Hepatocyte (in vitro differentiated cells): ENCODE measurements around the gene TWF2. TPM values are rescaled to one million over a fixed set of nuclear protein-coding genes. Genes with fewer than 3 reads are reported as not detected.

Experiments used
- DNase-seq: peaks from one replicate; pipeline ENCODE4 v3.0.0-alpha.2; 2016; ENCODE audit warnings: low spot score
- H2AFZ ChIP-seq: fragments of 200-600 bp; sonication (generic); 2 replicates; pipeline ENCODE4 v1.6.0; 2016; ENCODE audit warnings: antibody characterized with exemption, mild to moderate bottlenecking
- H3K27ac ChIP-seq: fragments of 200-600 bp; sonication (generic); 2 replicates; pipeline ENCODE4 v1.5.1; 2016; ENCODE audit warnings: mild to moderate bottlenecking
- H3K27me3 ChIP-seq: fragments of 200-600 bp; sonication (generic); 2 replicates; pipeline ENCODE4 v1.6.1; 2016
- H3K36me3 ChIP-seq: fragments of 200-600 bp; sonication (generic); replicated peaks from 2 replicates; pipeline ENCODE4 v1.5.1; 2016; ENCODE audit warnings: low read depth; ENCODE audit not compliant: insufficient read depth
- H3K4me1 ChIP-seq: fragments of 200-600 bp; sonication (generic); 2 replicates; pipeline ENCODE4 v1.5.1; 2016; ENCODE audit warnings: mild to moderate bottlenecking, moderate library complexity; ENCODE audit not compliant: insufficient read depth
- H3K4me2 ChIP-seq: fragments of 200-600 bp; sonication (generic); 2 replicates; pipeline ENCODE4 v1.6.0; 2016
- H3K4me3 ChIP-seq: fragments of 200-600 bp; sonication (generic); 2 replicates; pipeline ENCODE4 v1.5.1; 2016; ENCODE audit warnings: mild to moderate bottlenecking
- H3K79me2 ChIP-seq: fragments of 200-600 bp; sonication (generic); 2 replicates; pipeline ENCODE4 v1.6.0; 2017; ENCODE audit warnings: mild to moderate bottlenecking
- H3K9me2 ChIP-seq: fragments of 200-600 bp; sonication (generic); replicated peaks from 2 replicates; pipeline ENCODE4 v1.6.0; 2017; ENCODE audit warnings: mild to moderate bottlenecking; ENCODE audit not compliant: insufficient read depth
- H3K9me3 ChIP-seq: fragments of 200-600 bp; sonication (generic); 2 replicates; pipeline ENCODE4 v1.5.1; 2016; ENCODE audit warnings: low read depth, mild to moderate bottlenecking
- H4K20me1 ChIP-seq: fragments of 200-600 bp; sonication (generic); 2 replicates; pipeline ENCODE4 v1.6.0; 2016; ENCODE audit warnings: mild to moderate bottlenecking; ENCODE audit not compliant: insufficient read depth, poor library complexity, severe bottlenecking
- CTCF ChIP-seq: fragments of 200-600 bp; sonication (generic); IDR thresholded peaks from 2 replicates; pipeline ENCODE4 v1.5.1; 2016; ENCODE audit warnings: antibody characterized with exemption, mild to moderate bottlenecking; ENCODE audit not compliant: poor library complexity
- EZH2 ChIP-seq: fragments of 200-600 bp; sonication (generic); IDR thresholded peaks from 2 replicates; pipeline ENCODE4 v1.6.1; 2016; ENCODE audit warnings: antibody characterized with exemption, mild to moderate bottlenecking, borderline replicate concordance
- EZH2phosphoT487 ChIP-seq: fragments of 200-600 bp; sonication (generic); IDR thresholded peaks from one replicate; pipeline ENCODE4 v1.6.1; 2018; ENCODE audit warnings: antibody characterized with exemption, mild to moderate bottlenecking, low read depth, moderate library complexity; ENCODE audit not compliant: unreplicated experiment, severe bottlenecking
- WGBS: methylation state at CpG from one replicate; pipeline ENCODE4 v1.1.6; 2016; ENCODE audit warnings: low lambda C conversion rate; ENCODE audit errors: missing lambda C conversion rate; 5-methylcytosine and 5-hydroxymethylcytosine counted together
- polyA plus RNA-seq: library from polyadenylated mRNA; unstranded; fragments of >200 nt; fragmentation: Nextera tagmentation; extraction: Ambion mirVana; gene quantifications from 2 replicates; pipeline ENCODE4 v1.2.1, GENCODE V29; 2016
- total RNA-seq: library from RNA; depleted of rRNA; stranded (reverse); fragments of >200 nt; gene quantifications from 2 replicates; pipeline ENCODE4 v1.2.3, GENCODE V29; 2014

Gene TWF2
- total and polyA plus RNA-seq, 2 experiments from 2014 or later, result 47.4 to 52.5 TPM

DNA sequence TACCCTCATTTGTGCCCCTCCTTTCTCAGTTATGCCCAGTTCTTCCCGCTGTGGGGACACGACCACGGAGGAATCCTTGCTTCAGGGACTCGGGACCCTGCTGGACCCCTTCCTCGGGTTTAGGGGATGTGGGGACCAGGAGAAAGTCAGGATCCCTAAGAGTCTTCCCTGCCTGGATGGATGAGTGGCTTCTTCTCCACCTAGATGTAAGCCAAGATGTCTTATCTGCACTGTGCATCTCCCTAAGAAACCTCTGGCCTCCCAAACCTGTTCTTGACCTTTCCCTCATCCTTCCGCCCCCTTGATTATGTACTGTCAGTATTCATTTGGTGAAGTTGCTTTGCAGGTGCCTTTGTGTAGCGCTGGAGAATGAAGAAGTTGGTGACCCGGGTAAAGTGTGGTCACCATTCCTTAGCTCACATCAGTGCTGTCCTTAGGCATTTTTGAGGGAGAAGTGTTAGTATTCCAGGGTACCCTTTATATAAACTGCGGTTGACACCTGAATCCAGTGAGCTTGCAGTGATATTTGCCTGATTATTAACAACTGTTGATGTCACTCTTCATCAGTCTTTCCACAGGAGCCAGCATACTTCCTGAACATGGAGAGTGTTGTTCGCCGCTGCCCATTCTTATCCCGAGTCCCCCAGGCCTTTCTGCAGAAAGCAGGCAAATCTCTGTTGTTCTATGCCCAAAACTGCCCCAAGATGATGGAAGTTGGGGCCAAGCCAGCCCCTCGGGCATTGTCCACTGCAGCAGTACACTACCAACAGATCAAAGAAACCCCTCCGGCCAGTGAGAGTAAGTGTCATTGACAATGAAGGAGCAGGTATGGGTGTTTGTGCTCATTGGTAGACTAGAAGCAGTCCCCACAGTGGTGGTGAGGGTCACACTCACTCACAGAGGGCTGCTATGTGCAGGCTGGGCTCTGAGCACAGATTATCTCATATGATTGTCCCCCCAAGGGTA is 40.0 kb downstream of the TWF2 start:
- Histone ChIP-seq H2AFZ (peak overlapping the region; percentile 52), H3K79me2 (peaks cover 36% of the 10 kb centered on the region), H3K4me2 (peak overlapping the region; percentile 95), H4K20me1 (no peaks in the 10 kb centered on the region), H3K27me3 (no peaks in the 10 kb centered on the region), H3K36me3 (no peaks in the 10 kb centered on the region), H3K4me1 (peaks cover 23% of the 10 kb centered on the region), H3K4me3 (peak overlapping the region; percentile 74), H3K9me3 (no peaks in the 10 kb centered on the region), H3K9me2 (no peaks in the 10 kb centered on the region), H3K27ac (peak overlapping the region; percentile 79)
- TF ChIP-seq CTCF (no peak), EZH2phosphoT487 (no peak), EZH2 (no peak)
- no peak for DNase-seq
- 52% methylated on average over 14 of the region's 14 CpGs for WGBS

- Histone ChIP-seq H3K4me1 (peaks cover 23% of the 10 kb centered on the region), H3K79me2 (peaks cover 36% of the 10 kb centered on the region), H2AFZ (peak within 1 kb of the TSS; percentile 72), H4K20me1 (no peaks in the 10 kb centered on the region), H3K9me2 (no peaks in the 10 kb centered on the region), H3K27ac (peak within 1 kb of the TSS; percentile 91), H3K36me3 (no peaks in the 10 kb centered on the region), H3K4me2 (peak within 1 kb of the TSS; percentile 95), H3K4me3 (peak within 1 kb of the TSS; percentile 74), H3K9me3 (no peaks in the 10 kb centered on the region), H3K27me3 (no peaks in the 10 kb centered on the region)
- peak; percentile 97 for DNase-seq
- WGBS, result 4% methylated on average over 60 of the region's 71 CpGs
- TF ChIP-seq EZH2 (no peak), EZH2phosphoT487 (no peak), CTCF (no peak)
Measured at GRCh38 chr3:52197842-52198625, 40.9 kb downstream of the TWF2 start, which contains the start of gene ALAS1. Gene ALAS1 (plus strand): TSS chr3:52198160. CDS start chr3:52199242, 1,082 bp downstream.

DNA sequence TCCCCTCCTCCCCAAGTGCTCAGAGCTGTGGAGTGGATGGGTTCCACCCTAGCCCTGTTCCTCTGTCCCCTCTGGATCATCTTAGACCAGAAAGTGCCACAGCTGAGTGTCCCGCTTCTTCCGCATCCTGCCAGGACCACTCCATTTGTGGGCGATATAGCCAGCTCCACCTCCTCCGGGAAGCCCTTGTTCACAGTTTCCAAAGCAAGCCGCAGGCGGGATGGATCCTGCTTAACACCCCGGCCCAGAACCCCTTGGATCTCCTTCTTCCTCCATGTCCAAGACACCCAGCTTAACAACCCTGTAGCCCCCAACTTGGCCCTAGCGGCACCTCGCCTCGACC is 41.5 kb downstream of the TWF2 start:
- 74% methylated on average over 10 of the region's 10 CpGs for WGBS
- H3K4me3 ChIP-seq, result no peak overlapping the region
- TF ChIP-seq EZH2, result no peak
- TF ChIP-seq EZH2phosphoT487, result no peak
- TF ChIP-seq CTCF, result no peak
- no peaks in the 10 kb centered on the region for H3K9me2 ChIP-seq
- no peaks in the 10 kb centered on the region for H3K9me3 ChIP-seq
- H3K36me3 ChIP-seq, result no peaks in the 10 kb centered on the region
- peak overlapping the region; percentile 72 for H2AFZ ChIP-seq
- peaks cover 23% of the 10 kb centered on the region for H3K4me1 ChIP-seq
- peaks cover 36% of the 10 kb centered on the region for H3K79me2 ChIP-seq
- H3K4me2 ChIP-seq, result peak overlapping the region; percentile 79
- peak overlapping the region; percentile 91 for H3K27ac ChIP-seq
- no peaks in the 10 kb centered on the region for H4K20me1 ChIP-seq
- DNase-seq, result no peak
- no peaks in the 10 kb centered on the region for H3K27me3 ChIP-seq
